Neuron (in vitro differentiated cells): ENCODE results near the gene NRXN3.
A peak's percentile ranks its signal among the peaks of the same experiment; 100 is the strongest.
"Not testable (repeated sequence)": the region's sequence is repeated elsewhere in the genome, so short reads cannot be mapped to it uniquely, and the experiment has no call there.

Source experiments
- H2AFZ ChIP-seq: one replicate; pipeline ENCODE4 v1.6.1; 2013; ENCODE audit warnings: low read depth, mild to moderate bottlenecking, inconsistent platforms, low read length, moderate library complexity
- H3K27me3 ChIP-seq: one replicate; pipeline ENCODE4 v1.6.1; 2013; ENCODE audit warnings: low read length; ENCODE audit not compliant: insufficient read depth
- H3K36me3 ChIP-seq: one replicate; pipeline ENCODE4 v1.6.1; 2013; ENCODE audit warnings: low read length; ENCODE audit not compliant: insufficient read depth
- H3K4me1 ChIP-seq: one replicate; pipeline ENCODE4 v1.6.1; 2013; ENCODE audit warnings: low read length; ENCODE audit not compliant: insufficient read depth
- H3K4me3 ChIP-seq: 2 replicates; pipeline ENCODE4 v1.5.1; 2013; ENCODE audit warnings: mild to moderate bottlenecking, low read length, moderate library complexity
- H3K9me3 ChIP-seq: one replicate; pipeline ENCODE4 v1.6.1; 2013; ENCODE audit warnings: low read length

The NRXN3 gene

GRCh38 chr14:78451319-78451695, 281.1 kb downstream of the NRXN3 start:
- H3K4me1 ChIP-seq: no peaks in the 10 kb centered on the region
- no peaks in the 10 kb centered on the region for H3K9me3 ChIP-seq
- H3K36me3 ChIP-seq: no peaks in the 10 kb centered on the region
- no peaks in the 10 kb centered on the region for H3K27me3 ChIP-seq
- no peak overlapping the region for H2AFZ ChIP-seq
- H3K4me3 ChIP-seq: no peak overlapping the region

GRCh38 chr14:78455896-78456435, 285.8 kb downstream of the NRXN3 start:
- Histone ChIP-seq H2AFZ (no peak overlapping the region), H3K9me3 (no peaks in the 10 kb centered on the region), H3K4me3 (no peak overlapping the region), H3K27me3 (no peaks in the 10 kb centered on the region), H3K36me3 (no peaks in the 10 kb centered on the region), H3K4me1 (no peaks in the 10 kb centered on the region)

GRCh38 chr14:78469947-78470346, 299.8 kb downstream of the NRXN3 start:
- Histone ChIP-seq H3K27me3 (no peaks in the 10 kb centered on the region), H3K36me3 (no peaks in the 10 kb centered on the region), H3K9me3 (no peaks in the 10 kb centered on the region), H2AFZ (no peak overlapping the region), H3K4me3 (no peak overlapping the region), H3K4me1 (no peaks in the 10 kb centered on the region)

GRCh38 chr14:78479127-78479780, 309.1 kb downstream of the NRXN3 start:
- Histone ChIP-seq H3K27me3 (no peaks in the 10 kb centered on the region), H2AFZ (no peak overlapping the region), H3K9me3 (no peaks in the 10 kb centered on the region), H3K4me3 (no peak overlapping the region), H3K36me3 (no peaks in the 10 kb centered on the region), H3K4me1 (no peaks in the 10 kb centered on the region)

- H3K4me3 ChIP-seq: no peak overlapping the region
- no peaks in the 10 kb centered on the region for H3K4me1 ChIP-seq
- H3K36me3 ChIP-seq: no peaks in the 10 kb centered on the region
- H3K27me3 ChIP-seq: no peaks in the 10 kb centered on the region
- H3K9me3 ChIP-seq: no peaks in the 10 kb centered on the region
- no peak overlapping the region for H2AFZ ChIP-seq
These were observed 313.9 kb downstream of the NRXN3 start for GRCh38 chr14:78484028-78484427.

GRCh38 chr14:78486081-78486480, 315.9 kb downstream of the NRXN3 start:
- H3K4me1 ChIP-seq: no peaks in the 10 kb centered on the region
- H3K36me3 ChIP-seq: no peaks in the 10 kb centered on the region
- no peaks in the 10 kb centered on the region for H3K27me3 ChIP-seq
- no peak overlapping the region for H3K4me3 ChIP-seq
- no peak overlapping the region for H2AFZ ChIP-seq
- H3K9me3 ChIP-seq: no peaks in the 10 kb centered on the region

- no peak overlapping the region for H3K4me3 ChIP-seq
- H3K4me1 ChIP-seq: no peaks in the 10 kb centered on the region
- H3K36me3 ChIP-seq: no peaks in the 10 kb centered on the region
- no peaks in the 10 kb centered on the region for H3K27me3 ChIP-seq
- H2AFZ ChIP-seq: no peak overlapping the region
- no peaks in the 10 kb centered on the region for H3K9me3 ChIP-seq
These were observed 316.4 kb downstream of the NRXN3 start for GRCh38 chr14:78486621-78487020.

- H3K4me1 ChIP-seq, H3K4me3 ChIP-seq, H3K36me3 ChIP-seq, H2AFZ ChIP-seq, H3K27me3 ChIP-seq, H3K9me3 ChIP-seq: not testable (repeated sequence)
These were observed 317.4 kb downstream of the NRXN3 start for GRCh38 chr14:78487573-78487972.

GRCh38 chr14:78488938-78489337, 318.8 kb downstream of the NRXN3 start:
- H2AFZ ChIP-seq: no peak overlapping the region
- H3K4me3 ChIP-seq: no peak overlapping the region
- H3K36me3 ChIP-seq: no peaks in the 10 kb centered on the region
- H3K9me3 ChIP-seq: no peaks in the 10 kb centered on the region
- no peaks in the 10 kb centered on the region for H3K27me3 ChIP-seq
- no peaks in the 10 kb centered on the region for H3K4me1 ChIP-seq

GRCh38 chr14:78491048-78491447, 320.9 kb downstream of the NRXN3 start:
- Histone ChIP-seq H3K4me1 (no peaks in the 10 kb centered on the region), H3K4me3 (peak overlapping the region; percentile 10), H3K36me3 (no peaks in the 10 kb centered on the region), H3K27me3 (no peaks in the 10 kb centered on the region), H3K9me3 (no peaks in the 10 kb centered on the region), H2AFZ (no peak overlapping the region)

- no peak overlapping the region for H3K4me3 ChIP-seq
- H3K9me3 ChIP-seq: no peaks in the 10 kb centered on the region
- no peaks in the 10 kb centered on the region for H3K4me1 ChIP-seq
- H3K27me3 ChIP-seq: no peaks in the 10 kb centered on the region
- no peaks in the 10 kb centered on the region for H3K36me3 ChIP-seq
- no peak overlapping the region for H2AFZ ChIP-seq
These were observed 328.0 kb downstream of the NRXN3 start for GRCh38 chr14:78498062-78498595.

GRCh38 chr14:78501909-78502308, 331.7 kb downstream of the NRXN3 start:
- no peak overlapping the region for H3K4me3 ChIP-seq
- H3K9me3 ChIP-seq: no peaks in the 10 kb centered on the region
- H3K4me1 ChIP-seq: no peaks in the 10 kb centered on the region
- no peaks in the 10 kb centered on the region for H3K27me3 ChIP-seq
- no peak overlapping the region for H2AFZ ChIP-seq
- H3K36me3 ChIP-seq: no peaks in the 10 kb centered on the region

GRCh38 chr14:78508023-78508422, 337.9 kb downstream of the NRXN3 start:
- H3K36me3 ChIP-seq: no peaks in the 10 kb centered on the region
- no peak overlapping the region for H3K4me3 ChIP-seq
- no peaks in the 10 kb centered on the region for H3K9me3 ChIP-seq
- no peak overlapping the region for H2AFZ ChIP-seq
- H3K4me1 ChIP-seq: no peaks in the 10 kb centered on the region
- no peaks in the 10 kb centered on the region for H3K27me3 ChIP-seq

- no peak overlapping the region for H2AFZ ChIP-seq
- no peaks in the 10 kb centered on the region for H3K9me3 ChIP-seq
- no peaks in the 10 kb centered on the region for H3K36me3 ChIP-seq
- no peaks in the 10 kb centered on the region for H3K4me1 ChIP-seq
- H3K4me3 ChIP-seq: no peak overlapping the region
- H3K27me3 ChIP-seq: no peaks in the 10 kb centered on the region
These were observed 339.3 kb downstream of the NRXN3 start for GRCh38 chr14:78509516-78509915.
